Psoas muscle (tissue), 8 donors: ENCODE data around the gene CENPX. TPM values are rescaled to one million over a fixed set of nuclear protein-coding genes. Genes with fewer than 3 reads are reported as not detected.
A peak's percentile ranks its signal among the peaks of the same experiment; 100 is the strongest.

Experiments
- ATAC-seq, 4 donors: fragments of 200-7000 bp; cut with Tn5 transposase; one replicate each; pipeline ENCODE4 v1.9.1; 2020; ENCODE audit warnings: moderate library complexity in 3 of 4, mild to moderate bottlenecking in 2 of 4
- DNase-seq, 2 donors: peaks; one replicate each; pipeline ENCODE4 v3.0.0-alpha.2; 2020
- H3K27ac ChIP-seq: fragments of 200-600 bp; one replicate; pipeline ENCODE4 v1.8.0; 2022
- H3K27me3 ChIP-seq, 3 donors: fragments of 200-600 bp in 1 of 3; one replicate each; pipeline versions ENCODE4 v1.6.1 to v1.8.0; 2013 to 2022; ENCODE audit warnings: low read length in 2 of 3, mild to moderate bottlenecking in 2 of 3, moderate library complexity in 1 of 3; ENCODE audit not compliant: insufficient read depth in 3 of 3
- H3K36me3 ChIP-seq, 2 donors: fragments of 200-600 bp in 1 of 2; one replicate each; pipeline versions ENCODE4 v1.6.1 to v1.8.0; 2013 to 2022; ENCODE audit warnings: low read depth in 1 of 2, mild to moderate bottlenecking in 1 of 2, moderate library complexity in 1 of 2; ENCODE audit not compliant: insufficient read depth in 1 of 2
- H3K4me1 ChIP-seq: fragments of 200-600 bp; one replicate; pipeline ENCODE4 v1.8.0; 2022
- H3K4me3 ChIP-seq: fragments of 200-600 bp; one replicate; pipeline ENCODE4 v1.8.0; 2022; ENCODE audit warnings: mild to moderate bottlenecking
- H3K9me3 ChIP-seq: fragments of 200-600 bp; one replicate; pipeline ENCODE4 v1.8.0; 2022
- WGBS, 3 donors: extraction: QIAGEN DNeasy Blood & Tissue Kit; methylation state at CpG; one replicate each; pipeline versions ENCODE4 v1.1.6 to v1.1.7; 2013; 5-methylcytosine and 5-hydroxymethylcytosine counted together
- intact Hi-C, 2 donors: fragments of 100-400 bp; cut with DNase I; formaldehyde crosslinking; loops; one replicate each; pipeline versions ENCODE4 v1.11.0 to v1.14.2; 2022
- polyA plus RNA-seq, 3 donors: library from polyadenylated mRNA; stranded (reverse); fragments of 200-250 nt; gene quantifications; one replicate each; pipeline ENCODE4 v1.2.3, GENCODE V29; 2013
- total RNA-seq, 4 donors: library from RNA; stranded (reverse); fragmentation: NEBNext Ultra II Directional in 2 of 4; extraction: Animal tissue kit (Norgen Biotek cat#: 25700) in 2 of 4; gene quantifications; one replicate each; pipeline versions ENCODE4 v1.2.1 to v1.2.4, GENCODE V29; 2021 to 2023
- TF ChIP-seq, protein P1 (sequence below): fragments of 200-600 bp; IDR thresholded peaks from one replicate; pipeline ENCODE4 v1.8.0; 2022; ENCODE audit warnings: antibody characterized with exemption
- donor health status: healthy with polysubstance abuse.
- donor health status: DM: no; HTN: no; CAD: no; lungs with moderate emphysema.
- donor health status: Bipolar disorder and iron deficiency.
- donor health status: healthy.
- donor health status: DM: yes; HTN: yes; CAD: no.
- donor health status: DM: no; HTN: no; CAD: no.
- donor health status: DM: no; HTN: no; CAD: no.
- donor health status: DM: yes; HTN: yes; CAD: no.

The CENPX gene
- total and polyA plus RNA-seq, 7 donors, result 15.9 to 79.4 (median 24.6) TPM

DNA sequence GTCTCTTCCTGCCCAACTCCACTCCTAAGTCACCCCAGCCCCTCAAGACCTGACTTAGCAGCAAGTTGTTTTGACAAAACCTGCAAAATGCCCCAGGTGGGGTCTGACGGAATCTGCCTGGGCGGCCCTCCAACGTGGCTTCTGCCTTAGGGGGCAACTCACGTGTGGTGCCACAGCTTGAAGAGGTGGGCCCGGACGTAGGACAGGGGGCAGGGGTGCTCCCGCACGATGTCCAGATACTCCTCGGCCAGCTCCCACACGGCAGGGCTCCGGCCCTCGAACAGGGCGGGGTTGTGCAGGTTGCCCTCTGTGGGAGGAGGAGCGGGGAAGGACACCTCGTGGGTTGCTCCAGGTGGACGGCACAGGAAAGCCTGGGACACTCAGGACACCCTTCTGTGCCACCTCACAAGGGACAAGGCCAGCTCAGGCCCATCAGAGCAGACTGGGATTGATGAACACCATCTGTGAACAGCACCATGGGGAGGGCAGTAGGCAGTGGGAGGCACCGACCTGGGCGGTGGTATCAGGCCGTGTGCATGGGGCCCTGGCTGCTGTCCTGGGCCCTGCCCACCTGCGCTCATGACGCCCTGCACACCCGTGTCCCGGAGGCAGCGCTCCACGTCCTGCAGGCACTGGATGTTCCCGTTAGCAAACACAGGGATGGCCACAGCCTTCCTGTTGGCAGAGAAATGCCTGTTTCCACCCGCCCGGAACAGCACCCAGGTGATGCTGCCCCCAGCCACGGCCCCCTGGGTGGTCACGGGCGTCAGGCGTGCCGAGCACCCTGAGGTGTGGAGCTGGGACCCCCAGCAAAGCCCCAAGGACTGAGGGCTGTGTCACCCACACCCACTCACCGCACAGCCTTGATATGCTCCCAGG, 38.6 kb upstream of the CENPX start:
- H3K27me3 ChIP-seq, result no peaks in the 10 kb centered on the region
- DNase-seq (peak; percentile 7 to 51), ATAC-seq (no peak)
- 84 to 89% (median 85%) methylated on average over 33 to 34 of the region's 34 CpGs for WGBS, 3 donors
- TF ChIP-seq, protein P1, sequence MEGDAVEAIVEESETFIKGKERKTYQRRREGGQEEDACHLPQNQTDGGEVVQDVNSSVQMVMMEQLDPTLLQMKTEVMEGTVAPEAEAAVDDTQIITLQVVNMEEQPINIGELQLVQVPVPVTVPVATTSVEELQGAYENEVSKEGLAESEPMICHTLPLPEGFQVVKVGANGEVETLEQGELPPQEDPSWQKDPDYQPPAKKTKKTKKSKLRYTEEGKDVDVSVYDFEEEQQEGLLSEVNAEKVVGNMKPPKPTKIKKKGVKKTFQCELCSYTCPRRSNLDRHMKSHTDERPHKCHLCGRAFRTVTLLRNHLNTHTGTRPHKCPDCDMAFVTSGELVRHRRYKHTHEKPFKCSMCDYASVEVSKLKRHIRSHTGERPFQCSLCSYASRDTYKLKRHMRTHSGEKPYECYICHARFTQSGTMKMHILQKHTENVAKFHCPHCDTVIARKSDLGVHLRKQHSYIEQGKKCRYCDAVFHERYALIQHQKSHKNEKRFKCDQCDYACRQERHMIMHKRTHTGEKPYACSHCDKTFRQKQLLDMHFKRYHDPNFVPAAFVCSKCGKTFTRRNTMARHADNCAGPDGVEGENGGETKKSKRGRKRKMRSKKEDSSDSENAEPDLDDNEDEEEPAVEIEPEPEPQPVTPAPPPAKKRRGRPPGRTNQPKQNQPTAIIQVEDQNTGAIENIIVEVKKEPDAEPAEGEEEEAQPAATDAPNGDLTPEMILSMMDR, result no peak
- peaks cover 10 to 79% of the 10 kb centered on the region in 2 donors for H3K36me3 ChIP-seq
- peaks cover 9% of the 10 kb centered on the region for H3K4me1 ChIP-seq
- H3K27ac ChIP-seq, result no peak overlapping the region
- H3K4me3 ChIP-seq, result no peak overlapping the region
- no peaks in the 10 kb centered on the region for H3K9me3 ChIP-seq
- intact Hi-C loops, result no loop called here

DNA sequence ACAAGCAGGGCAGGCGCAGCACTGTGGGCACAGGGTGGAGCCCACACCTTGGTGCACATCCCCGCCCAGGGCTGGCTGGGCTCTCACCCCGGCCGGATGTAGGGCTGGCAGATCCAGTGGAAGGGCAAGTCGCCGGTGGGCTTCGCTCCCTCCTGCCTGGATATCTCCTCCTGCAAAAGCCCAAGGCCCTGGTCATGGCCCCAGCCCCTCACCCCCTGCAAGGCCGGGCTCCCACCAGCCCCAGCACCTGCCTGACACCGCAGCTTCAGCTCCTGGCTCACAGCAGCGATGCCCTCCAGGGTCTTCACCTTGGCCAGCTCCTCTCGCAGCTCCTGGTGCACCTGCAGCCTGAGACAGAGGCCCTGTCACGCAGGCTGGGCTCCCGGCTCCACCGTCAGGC, 37.9 kb upstream of the CENPX start:
- peak; percentile 13 to 45 for DNase-seq
- Histone ChIP-seq H3K27ac (no peak overlapping the region), H3K9me3 (no peaks in the 10 kb centered on the region), H3K4me3 (no peak overlapping the region), H3K36me3 (peaks cover 10 to 86% of the 10 kb centered on the region in 2 donors), H3K4me1 (peaks cover 9% of the 10 kb centered on the region), H3K27me3 (no peaks in the 10 kb centered on the region)
- TF ChIP-seq, protein P1, result no peak
- ATAC-seq, result no peak
- intact Hi-C loops, result no loop called here
- 84 to 85% (median 85%) methylated on average over 14 of the region's 14 CpGs for WGBS, 3 donors

DNA sequence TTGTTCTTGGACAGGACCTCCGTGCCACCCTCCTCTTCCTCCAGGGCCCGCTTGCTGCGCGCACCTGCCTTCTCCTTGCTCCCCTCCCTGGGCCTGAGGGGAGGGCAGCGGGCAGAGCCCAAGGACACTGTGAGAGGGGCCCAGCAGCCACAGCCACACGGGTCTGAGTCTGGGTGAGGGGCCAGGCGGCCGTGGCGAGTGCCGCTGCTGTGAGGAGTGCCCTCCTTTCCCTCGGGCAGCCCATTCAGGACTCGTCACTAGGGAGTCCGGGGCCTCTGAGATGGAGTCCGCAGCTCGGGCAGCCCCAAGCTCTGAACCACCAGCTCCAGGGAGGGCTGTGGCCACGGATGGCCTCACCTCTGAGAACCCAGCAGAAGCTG, 37.3 kb upstream of the CENPX start:
- 75 to 88% (median 77%) methylated on average over 16 of the region's 16 CpGs for WGBS, 3 donors

GRCh38 chr17:82059272-82060000, 36.8 kb upstream of the CENPX start:
- Histone ChIP-seq H3K4me3 (no peak overlapping the region), H3K36me3 (peaks cover 10 to 98% of the 10 kb centered on the region in 2 donors), H3K27ac (no peak overlapping the region), H3K9me3 (no peaks in the 10 kb centered on the region), H3K4me1 (peaks cover 4% of the 10 kb centered on the region), H3K27me3 (no peaks in the 10 kb centered on the region)
- DNase-seq (peak in 1 of 2 donors; percentile 45), ATAC-seq (no peak)
- intact Hi-C loops, result no loop called here
- TF ChIP-seq, protein P1, result no peak
- WGBS, 3 donors, result 53 to 61% (median 53%) methylated on average over 19 of the region's 19 CpGs

More for the DNA sequence above, 37.3 kb upstream of the CENPX start:
- H3K4me3 ChIP-seq, result no peak overlapping the region
- intact Hi-C loops, result no loop called here
- no peaks in the 10 kb centered on the region for H3K9me3 ChIP-seq
- TF ChIP-seq, protein P1, result no peak
- DNase-seq (peak in 1 of 2 donors; percentile 43), ATAC-seq (no peak)
- no peak overlapping the region for H3K27ac ChIP-seq
- peaks cover 10 to 92% of the 10 kb centered on the region in 2 donors for H3K36me3 ChIP-seq
- peaks cover 9% of the 10 kb centered on the region for H3K4me1 ChIP-seq
- H3K27me3 ChIP-seq, result no peaks in the 10 kb centered on the region
